Prostate gland (tissue), 2 donors: Measurements from ENCODE around the gene NDN. TPM values are rescaled to one million over a fixed set of nuclear protein-coding genes. Genes with fewer than 3 reads are reported as not detected.

Source experiments
- DNase-seq: peaks from one replicate; pipeline ENCODE4 v3.0.0-alpha.2; 2019; ENCODE audit warnings: low spot score
- H3K27ac ChIP-seq, 2 donors: fragments of 200-600 bp; sonication (generic); 2 replicates each; pipeline ENCODE4 v1.5.1; 2017 to 2019
- H3K27me3 ChIP-seq: fragments of 200-600 bp; sonication (generic); replicated peaks from 2 replicates; pipeline ENCODE4 v1.5.1; 2019; ENCODE audit not compliant: insufficient read depth
- H3K36me3 ChIP-seq, 2 donors: fragments of 200-600 bp; sonication (generic); 1 replicate in 1 of 2; 2 replicates in 1 of 2; pipeline versions ENCODE4 v1.5.1 to v1.8.1; 2017 to 2019
- H3K4me1 ChIP-seq: fragments of 200-600 bp; sonication (generic); replicated peaks from 2 replicates; pipeline ENCODE4 v1.5.1; 2019
- H3K4me3 ChIP-seq, 2 donors: fragments of 200-600 bp; sonication (generic); 2 replicates each; pipeline ENCODE4 v1.5.1; 2017 to 2019
- H3K9me3 ChIP-seq: fragments of 200-600 bp; sonication (generic); 2 replicates; pipeline ENCODE4 v1.5.1; 2017
- CTCF ChIP-seq, 4 experiments: fragments of 200-600 bp in 2 of 4; fragments of 450-650 bp in 2 of 4; sonication (generic) in 2 of 4; IDR thresholded peaks; 1 replicate in 3 of 4; 2 replicates in 1 of 4; pipeline ENCODE4 v1.5.1; 2016 to 2019; ENCODE audit warnings: antibody characterized with exemption in 4 of 4, mild to moderate bottlenecking in 2 of 4, moderate library complexity in 2 of 4
- POLR2A ChIP-seq: fragments of 450-650 bp; IDR thresholded peaks from one replicate; pipeline ENCODE4 v1.6.1; 2016; ENCODE audit warnings: antibody characterized with exemption, mild to moderate bottlenecking
- POLR2AphosphoS5 ChIP-seq: sonication (generic); formaldehyde crosslinking; IDR thresholded peaks from one replicate; pipeline ENCODE4 v1.6.1; 2017; ENCODE audit warnings: antibody characterized with exemption
- WGBS: methylation state at CpG from one replicate; pipeline ENCODE4 v1.1.5; 2018; 5-methylcytosine and 5-hydroxymethylcytosine counted together
- intact Hi-C: fragments of 100-400 bp; cut with DNase I; formaldehyde crosslinking; loops from one replicate; pipeline ENCODE4 v1.14.2; 2022
- total RNA-seq, 2 donors: library from RNA; depleted of rRNA; stranded (reverse); fragments of >200 nt; gene quantifications; one replicate each; pipeline ENCODE4 v1.1.0, GENCODE V29; 2016

NDN gene
- total RNA-seq, 2 donors from 2014 or later = 46.9 to 121 TPM

- intact Hi-C loops = loop anchor here (10.0 kb wide), 1 partner anchor 227 kb away; no protein-coding TSS in a partner anchor
- Histone ChIP-seq H3K9me3 (no peaks in the 10 kb centered on the region), H3K4me3 (peak within 1 kb of the TSS in 1 of 2 donors; percentile 21), H3K36me3 (no peaks in the 10 kb centered on the region), H3K27ac (no peak within 1 kb of the TSS), H3K4me1 (no peaks in the 10 kb centered on the region), H3K27me3 (no peaks in the 10 kb centered on the region)
- TF ChIP-seq POLR2AphosphoS5 (no peak), POLR2A (no peak), CTCF (IDR thresholded peaks at IDR 0.05) (no peak)
- WGBS = 59% methylated on average over 35 of the region's 37 CpGs
- no peak for DNase-seq
These were observed 39.4 kb downstream of the NDN start, which contains the start of gene MAGEL2 for GRCh38 chr15:23647421-23648370. Gene MAGEL2, minus strand, starts transcription at chr15:23647867. Its CDS starts 125 bp downstream, at chr15:23647742.

- DNase-seq = no peak
- intact Hi-C loops = loop anchor here (10.0 kb wide), 1 partner anchor 228 kb away; no protein-coding TSS in a partner anchor
- no peaks in the 10 kb centered on the region for H3K9me3 ChIP-seq
- H3K4me3 ChIP-seq = no peak overlapping the region
- no peak overlapping the region for H3K27ac ChIP-seq
- 78% methylated on average over 17 of the region's 17 CpGs for WGBS
- no peaks in the 10 kb centered on the region for H3K36me3 ChIP-seq
- no peaks in the 10 kb centered on the region for H3K4me1 ChIP-seq
- no peaks in the 10 kb centered on the region for H3K27me3 ChIP-seq
- TF ChIP-seq CTCF (IDR thresholded peaks at IDR 0.05) = no peak
- TF ChIP-seq POLR2A = no peak
- no peak for TF ChIP-seq POLR2AphosphoS5
These were observed 40.2 kb downstream of the NDN start for GRCh38 chr15:23647001-23647295.

GRCh38 chr15:23646165-23647000 lies 40.7 kb downstream of the NDN start:
- no peak overlapping the region for H3K4me3 ChIP-seq
- H3K36me3 ChIP-seq = no peaks in the 10 kb centered on the region
- no peaks in the 10 kb centered on the region for H3K9me3 ChIP-seq
- WGBS = 96% methylated on average over 48 of the region's 51 CpGs
- H3K27me3 ChIP-seq = no peaks in the 10 kb centered on the region
- intact Hi-C loops = loop anchor here (10.0 kb wide), 1 partner anchor 228 kb away; no protein-coding TSS in a partner anchor
- no peak overlapping the region for H3K27ac ChIP-seq
- TF ChIP-seq CTCF (IDR thresholded peaks at IDR 0.05) = no peak
- no peak for TF ChIP-seq POLR2A
- no peak for TF ChIP-seq POLR2AphosphoS5
- H3K4me1 ChIP-seq = no peaks in the 10 kb centered on the region
- no peak for DNase-seq

- Histone ChIP-seq H3K27me3 (no peaks in the 10 kb centered on the region), H3K36me3 (no peaks in the 10 kb centered on the region), H3K27ac (no peak overlapping the region), H3K9me3 (no peaks in the 10 kb centered on the region), H3K4me1 (no peaks in the 10 kb centered on the region), H3K4me3 (no peak overlapping the region)
- no peak for DNase-seq
- TF ChIP-seq CTCF (IDR thresholded peaks at IDR 0.05) (no peak), POLR2A (no peak), POLR2AphosphoS5 (no peak)
- 90% methylated on average over 40 of the region's 40 CpGs for WGBS
- intact Hi-C loops = loop anchor here (10.0 kb wide), 1 partner anchor 229 kb away; no protein-coding TSS in a partner anchor
These were observed 41.5 kb downstream of the NDN start for GRCh38 chr15:23645371-23646164.
